Left colon (tissue), 2 donors: ENCODE results near the gene ATP1A1. TPM values are rescaled to one million over a fixed set of nuclear protein-coding genes. Genes with fewer than 3 reads are reported as not detected.

Experiments
- ATAC-seq: fragments of 200-7000 bp; cut with Tn5 transposase; one replicate; pipeline ENCODE4 v1.9.1; 2020; ENCODE audit warnings: mild to moderate bottlenecking, moderate library complexity
- DNase-seq, 2 donors: peaks; one replicate each; pipeline ENCODE4 v3.0.0-alpha.2; 2020
- intact Hi-C, 2 donors: fragments of 100-400 bp; cut with DNase I in 1 of 2; cut with micrococcal nuclease in 1 of 2; formaldehyde crosslinking; loops; one replicate each; pipeline versions ENCODE4 v1.11.2 to v1.14.0; 2022; cut with DNase I, micrococcal nuclease
- total RNA-seq, 2 donors: library from RNA; stranded (reverse); fragmentation: NEBNext Ultra II Directional; extraction: Animal tissue kit (Norgen Biotek cat#: 25700); gene quantifications; one replicate each; pipeline ENCODE4 v1.2.1, GENCODE V29; 2021
- donor health status: DM: no; HTN: no; CAD: no.
- donor health status: DM: yes; HTN: yes; CAD: no.

The ATP1A1 gene
- total RNA-seq, 2 donors from 2014 or later, result 1,822 to 3,252 TPM

DNA sequence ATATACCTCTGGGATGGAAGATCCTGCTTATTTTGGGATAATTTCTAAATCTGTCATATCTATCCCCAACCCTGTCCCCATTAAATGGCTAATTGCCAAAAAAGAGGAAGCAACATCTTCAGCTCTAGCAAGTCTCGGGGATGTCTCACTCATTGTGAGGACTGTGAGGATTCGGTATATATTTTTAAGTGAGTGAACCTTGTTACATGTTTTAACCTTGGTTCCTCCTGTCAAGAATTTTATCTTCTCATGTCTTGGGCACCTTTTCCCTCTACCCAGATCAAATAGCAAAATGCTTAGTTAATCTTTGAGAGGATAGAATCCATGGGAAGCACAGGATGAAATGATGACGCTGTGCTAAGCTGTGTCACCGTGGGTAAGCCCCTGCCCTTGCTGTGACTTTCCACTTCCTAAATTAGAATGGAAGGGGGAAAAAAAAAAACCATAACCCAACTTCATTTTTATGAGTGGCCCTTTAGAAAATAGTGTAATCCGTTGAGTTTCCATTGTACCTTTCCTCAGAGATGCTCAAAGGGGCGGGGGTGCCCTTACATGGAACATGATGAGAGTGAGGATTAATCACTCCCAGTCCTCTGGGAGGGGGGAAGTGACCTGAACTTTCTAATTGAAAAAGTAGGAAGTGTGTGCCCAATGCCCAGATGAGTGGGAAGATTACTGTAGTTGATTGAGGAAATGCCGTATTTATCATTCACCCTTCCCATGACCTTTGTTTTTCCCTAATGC lies 7.6 kb downstream of the ATP1A1 start:
- ATAC-seq (peak; percentile 6), DNase-seq (no peak)
- intact Hi-C loops, result no loop called here

DNA sequence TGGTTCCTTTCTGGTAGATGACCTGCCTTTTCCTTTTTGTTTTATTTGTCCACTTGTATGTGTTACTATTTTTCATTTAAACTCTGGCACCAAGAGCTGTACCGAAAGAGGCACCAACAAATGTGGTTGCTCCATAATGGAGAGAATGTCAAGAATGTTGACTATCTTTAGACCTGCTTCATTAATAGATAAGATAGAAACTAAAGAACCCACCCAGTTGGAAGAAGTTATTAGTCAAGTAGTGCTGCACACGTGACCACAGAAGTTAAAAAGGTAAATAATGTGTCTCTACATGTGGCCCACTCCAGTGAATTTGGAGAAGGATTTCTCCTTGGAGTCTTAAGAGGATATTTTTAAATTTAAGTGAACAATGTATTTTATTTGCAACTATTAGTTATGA lies 9.3 kb downstream of the ATP1A1 start:
- no peak for DNase-seq
- no peak for ATAC-seq
- intact Hi-C loops, result no loop called here

DNA sequence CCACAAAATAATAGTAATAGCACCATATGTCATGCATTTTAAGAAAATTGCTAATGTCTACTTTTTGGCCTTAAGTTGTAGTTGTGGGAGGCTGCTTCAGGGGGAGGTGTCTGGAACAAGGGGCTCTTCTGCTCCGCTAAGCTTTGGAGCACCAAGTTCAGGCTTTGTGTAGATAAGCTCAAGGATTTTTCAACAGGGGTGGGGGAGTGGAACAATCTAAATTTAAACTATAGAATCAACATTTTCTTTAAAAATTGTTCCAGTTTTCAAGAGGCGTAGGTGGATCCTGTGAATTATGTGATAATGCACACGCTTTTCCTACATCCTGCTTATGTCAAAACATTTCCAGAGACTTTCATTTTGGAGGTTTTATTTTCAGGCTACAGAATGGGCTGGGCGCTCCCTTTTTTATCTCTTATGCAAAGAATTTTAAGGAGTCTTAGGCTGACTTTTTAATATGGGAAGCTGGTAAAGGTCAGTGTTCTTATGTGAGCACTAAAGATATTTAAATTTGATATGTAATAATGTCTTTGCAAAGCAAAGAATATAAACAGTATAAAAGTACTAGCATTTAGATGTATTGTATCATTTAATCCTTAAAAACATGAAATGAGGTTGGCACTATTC lies 9.9 kb downstream of the ATP1A1 start:
- ATAC-seq (no peak), DNase-seq (no peak)
- intact Hi-C loops, result no loop called here

DNA sequence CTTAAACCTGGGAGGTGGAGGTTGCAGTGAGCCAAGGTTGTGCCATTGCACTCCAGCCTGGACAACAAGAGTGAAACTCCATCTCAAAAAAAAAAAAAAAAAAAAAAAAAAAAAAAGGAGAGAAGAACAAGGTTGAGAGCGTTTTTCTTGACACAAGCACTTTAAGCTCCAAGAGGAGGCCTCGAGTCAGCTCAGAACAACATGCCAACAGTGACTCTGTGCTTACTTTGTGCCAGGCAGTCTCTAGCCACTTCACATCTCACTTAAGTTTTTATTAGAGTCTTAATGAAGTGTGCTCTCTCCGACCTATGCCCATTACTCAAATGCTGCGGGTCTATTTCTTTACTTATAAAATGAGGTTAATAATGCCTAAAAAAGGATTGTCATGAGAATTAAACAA lies 13.0 kb downstream of the ATP1A1 start:
- intact Hi-C loops, result no loop called here
- ATAC-seq, result no peak
- DNase-seq, result no peak

DNA sequence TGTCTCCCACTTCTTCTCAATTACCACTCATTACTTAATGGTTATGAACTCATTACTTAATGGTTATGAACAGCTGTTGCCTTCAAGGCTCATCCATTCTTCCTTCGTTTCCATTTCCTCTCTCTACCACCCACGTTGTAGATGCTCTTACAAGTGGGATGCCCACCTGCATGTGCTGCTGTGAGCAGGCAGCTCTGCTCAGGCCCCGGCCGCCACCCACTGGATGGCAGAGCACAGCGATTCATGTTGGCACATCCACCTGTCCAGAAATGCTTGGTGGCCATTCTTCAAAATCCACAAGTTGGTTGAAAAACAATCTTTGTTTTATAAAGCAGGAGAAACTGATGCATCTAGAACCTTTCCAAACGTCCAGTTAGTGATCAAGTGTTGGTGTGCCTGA lies 14.5 kb downstream of the ATP1A1 start:
- ATAC-seq, result no peak
- DNase-seq, result no peak
- intact Hi-C loops, result no loop called here

DNA sequence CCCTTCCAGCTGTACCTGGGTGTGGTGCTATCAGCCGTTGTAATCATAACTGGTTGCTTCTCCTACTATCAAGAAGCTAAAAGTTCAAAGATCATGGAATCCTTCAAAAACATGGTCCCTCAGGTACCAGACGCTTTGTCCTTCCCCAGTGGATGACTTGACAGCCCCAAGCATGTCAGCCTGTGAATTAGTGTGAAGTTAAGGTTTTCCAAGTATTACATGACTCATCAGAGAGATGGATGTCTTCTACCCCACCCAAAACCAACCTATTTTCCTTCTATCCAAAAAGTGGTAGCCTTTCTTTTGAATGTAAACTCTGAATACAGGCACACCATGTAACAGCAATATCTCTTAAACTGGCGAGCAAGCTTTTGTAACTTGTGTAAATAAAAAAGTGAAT lies 15.1 kb downstream of the ATP1A1 start:
- intact Hi-C loops, result no loop called here
- ATAC-seq (peak; percentile 31), DNase-seq (no peak)

DNA sequence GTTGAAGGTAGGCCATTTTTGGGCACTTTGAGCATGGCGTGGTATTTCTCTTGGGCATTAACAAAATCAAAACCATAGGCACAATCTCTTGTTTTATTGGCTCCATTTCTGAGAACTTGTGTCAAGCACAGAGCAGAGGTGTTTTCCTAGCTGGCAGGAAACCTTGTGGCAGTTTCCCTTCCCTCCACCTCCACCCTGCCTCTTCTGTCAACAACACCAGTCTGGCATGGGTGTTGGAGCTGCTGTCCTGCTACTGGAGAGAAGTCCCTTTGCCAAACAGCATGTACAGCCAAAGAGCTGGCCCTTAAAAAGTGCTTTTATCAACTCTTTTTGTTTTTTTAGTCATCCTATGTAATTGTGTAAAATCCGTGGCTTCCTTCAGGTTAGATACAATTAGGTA lies 16.0 kb downstream of the ATP1A1 start:
- intact Hi-C loops, result no loop called here
- ATAC-seq, result peak; percentile 60
- no peak for DNase-seq

DNA sequence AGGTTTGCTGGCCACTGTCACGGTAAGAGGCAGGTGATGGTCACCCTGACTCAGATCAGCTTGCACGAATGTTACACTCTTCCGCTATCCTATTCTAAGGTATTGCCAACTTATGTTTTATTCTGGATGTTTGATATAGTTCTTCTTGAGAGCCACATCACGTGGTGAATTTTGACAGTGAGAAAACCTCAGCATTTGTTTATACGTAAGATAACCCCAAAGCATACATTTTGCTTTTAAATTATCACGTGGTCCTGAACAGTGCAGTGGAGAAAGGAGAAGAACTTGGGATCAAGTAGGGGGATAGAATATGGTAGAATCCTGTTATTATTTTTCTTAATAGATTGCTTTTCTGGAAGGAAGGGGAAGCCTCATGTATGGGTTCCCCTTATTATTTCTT lies 16.6 kb downstream of the ATP1A1 start:
- no peak for DNase-seq
- intact Hi-C loops, result no loop called here

DNA sequence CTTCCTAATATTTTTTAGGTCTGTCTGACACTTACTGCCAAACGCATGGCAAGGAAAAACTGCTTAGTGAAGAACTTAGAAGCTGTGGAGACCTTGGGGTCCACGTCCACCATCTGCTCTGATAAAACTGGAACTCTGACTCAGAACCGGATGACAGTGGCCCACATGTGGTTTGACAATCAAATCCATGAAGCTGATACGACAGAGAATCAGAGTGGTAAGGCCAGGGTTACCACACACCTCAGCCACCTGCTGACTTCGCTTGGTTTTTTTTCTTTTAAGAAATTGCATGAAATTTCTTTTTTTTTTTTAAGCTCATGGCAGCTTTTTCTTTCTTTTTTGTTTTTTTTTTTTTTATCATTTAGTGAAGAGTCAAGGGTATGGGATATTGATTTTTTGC lies 17.2 kb downstream of the ATP1A1 start:
- intact Hi-C loops, result no loop called here
- DNase-seq (no peak), ATAC-seq (no peak)

More for the DNA sequence above, 16.6 kb downstream of the ATP1A1 start:
- no peak for ATAC-seq

DNA sequence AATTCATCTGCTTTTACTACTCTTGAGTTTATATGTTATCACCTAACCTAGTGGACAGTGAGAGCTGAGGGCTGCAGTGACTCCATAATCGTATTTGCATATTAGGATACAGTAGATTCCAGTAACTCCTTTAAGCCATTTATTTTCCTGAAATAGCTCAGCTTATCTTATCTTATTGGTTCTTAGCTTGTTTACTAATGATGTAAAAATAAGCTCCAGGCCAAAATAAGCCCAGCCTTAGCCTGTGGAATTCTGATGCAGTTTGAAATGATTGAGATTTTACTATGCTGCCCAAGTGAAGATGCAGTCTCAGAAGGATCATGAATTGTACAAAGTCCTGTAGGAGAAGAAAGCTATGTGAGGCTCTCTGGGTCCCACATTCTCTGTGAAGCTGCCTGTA lies 18.1 kb downstream of the ATP1A1 start:
- ATAC-seq (no peak), DNase-seq (no peak)
- intact Hi-C loops, result no loop called here

DNA sequence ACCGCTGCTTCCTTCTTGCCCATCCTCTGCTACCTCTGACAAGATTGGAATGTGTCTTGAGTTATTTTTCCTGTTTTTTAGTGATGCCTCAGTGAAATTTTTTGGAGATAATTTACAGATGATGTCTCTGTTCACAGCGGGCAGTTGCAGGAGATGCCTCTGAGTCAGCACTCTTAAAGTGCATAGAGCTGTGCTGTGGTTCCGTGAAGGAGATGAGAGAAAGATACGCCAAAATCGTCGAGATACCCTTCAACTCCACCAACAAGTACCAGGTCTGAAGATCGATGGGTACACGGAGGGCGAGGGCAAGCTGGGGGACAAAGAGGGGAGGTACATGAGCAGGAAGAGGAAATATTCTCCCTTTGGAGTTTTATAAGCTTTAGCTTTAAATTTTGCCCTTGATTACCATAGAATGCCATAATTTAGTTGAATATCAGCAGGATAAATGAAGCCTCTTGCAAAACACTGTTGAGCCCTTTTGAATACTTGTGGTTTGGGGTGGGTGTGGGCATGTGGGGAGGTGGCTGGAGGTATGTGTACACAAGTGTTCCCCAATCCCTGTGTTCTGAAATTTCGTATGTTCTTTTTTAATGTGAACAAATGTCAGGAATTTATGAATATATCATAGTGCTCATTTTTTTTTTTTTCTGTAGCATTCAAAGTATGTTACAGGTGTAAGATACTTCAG lies 19.8 kb downstream of the ATP1A1 start:
- DNase-seq (no peak), ATAC-seq (no peak)
- intact Hi-C loops, result no loop called here

DNA sequence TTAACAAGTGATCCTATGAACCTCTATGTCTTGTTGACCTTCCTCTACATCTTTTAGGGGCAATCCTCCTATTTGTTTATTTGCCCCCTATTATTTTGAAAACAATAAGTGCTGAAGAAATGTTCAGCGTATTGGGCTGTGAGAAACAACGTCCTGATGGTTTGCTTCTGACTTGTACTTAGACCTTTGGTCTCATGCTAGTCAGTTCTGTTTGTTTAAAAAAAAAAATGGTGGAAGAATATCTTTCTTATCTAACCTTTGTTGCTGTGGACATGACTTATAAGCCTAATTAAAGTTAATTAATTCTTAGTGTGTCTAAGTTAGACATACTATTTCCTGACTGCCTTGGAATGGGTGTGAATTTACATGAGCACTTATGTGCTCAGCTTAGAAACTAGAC lies 20.7 kb downstream of the ATP1A1 start:
- intact Hi-C loops, result no loop called here
- peak; percentile 57 for ATAC-seq
- no peak for DNase-seq

DNA sequence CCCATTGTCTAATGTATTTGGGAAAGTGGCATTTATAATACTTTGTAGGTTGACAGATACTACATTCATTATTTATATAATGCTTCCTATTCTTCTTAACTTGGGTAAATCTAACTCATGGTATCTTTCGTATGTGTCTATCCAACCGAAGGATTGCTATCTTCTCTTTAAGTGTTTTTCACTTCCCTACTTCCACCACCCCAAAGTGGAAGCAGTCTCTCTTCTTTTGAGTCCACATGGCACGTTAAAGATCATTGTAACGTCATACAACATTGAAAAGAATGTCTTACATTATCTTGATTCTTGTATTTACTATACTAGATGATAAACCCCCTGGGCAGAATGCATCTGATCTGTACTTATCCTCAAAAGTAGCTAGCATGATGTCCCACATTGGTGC lies 21.2 kb downstream of the ATP1A1 start:
- intact Hi-C loops, result no loop called here
- DNase-seq (no peak), ATAC-seq (no peak)

DNA sequence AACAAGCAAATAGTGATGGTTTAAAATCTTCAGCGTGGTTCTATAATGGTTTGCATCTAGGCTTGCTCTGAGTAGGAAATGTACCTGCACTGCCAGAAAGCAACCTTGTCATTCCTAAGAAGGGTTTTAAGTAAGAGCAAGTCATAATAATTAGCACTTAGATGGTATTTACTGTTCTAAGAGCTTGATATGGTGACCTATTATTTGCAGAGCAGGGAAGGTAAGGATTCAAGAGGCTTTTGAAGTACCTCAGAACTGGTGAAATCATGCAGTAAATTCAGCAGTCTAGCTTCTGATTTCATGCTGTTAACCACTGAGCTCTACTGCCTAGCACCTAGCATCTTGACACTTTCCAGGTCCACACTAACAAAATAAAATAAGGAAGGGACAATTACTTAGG lies 23.7 kb downstream of the ATP1A1 start:
- intact Hi-C loops, result no loop called here
- ATAC-seq (no peak), DNase-seq (no peak)

DNA sequence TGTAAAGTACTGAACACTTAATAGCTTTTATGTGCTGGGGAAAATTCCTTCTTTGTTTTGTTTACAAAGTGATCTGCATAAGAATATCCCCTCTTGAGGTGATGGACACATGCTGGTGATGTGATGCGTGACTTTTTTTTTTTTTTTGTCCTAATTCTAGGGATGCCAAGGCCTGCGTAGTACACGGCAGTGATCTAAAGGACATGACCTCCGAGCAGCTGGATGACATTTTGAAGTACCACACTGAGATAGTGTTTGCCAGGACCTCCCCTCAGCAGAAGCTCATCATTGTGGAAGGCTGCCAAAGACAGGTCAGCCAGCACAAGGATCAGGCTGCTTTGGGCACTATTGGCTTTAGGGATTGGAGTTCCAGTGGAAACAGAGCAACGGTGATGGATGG lies 24.7 kb downstream of the ATP1A1 start:
- no peak for DNase-seq
- ATAC-seq, result no peak
- intact Hi-C loops, result no loop called here

DNA sequence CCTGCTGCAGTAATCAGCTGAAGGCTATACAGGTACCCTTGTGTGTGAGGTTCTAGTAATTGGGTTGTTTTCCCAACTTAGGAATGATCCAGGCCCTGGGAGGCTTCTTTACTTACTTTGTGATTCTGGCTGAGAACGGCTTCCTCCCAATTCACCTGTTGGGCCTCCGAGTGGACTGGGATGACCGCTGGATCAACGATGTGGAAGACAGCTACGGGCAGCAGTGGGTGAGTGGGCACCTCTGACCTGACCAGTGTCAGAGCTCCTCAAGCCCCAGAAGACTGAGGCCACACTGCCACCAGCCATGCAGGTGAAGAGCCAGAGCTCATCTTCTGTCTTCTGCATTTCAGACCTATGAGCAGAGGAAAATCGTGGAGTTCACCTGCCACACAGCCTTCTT lies 27.7 kb downstream of the ATP1A1 start:
- DNase-seq (no peak), ATAC-seq (no peak)
- intact Hi-C loops, result no loop called here

DNA sequence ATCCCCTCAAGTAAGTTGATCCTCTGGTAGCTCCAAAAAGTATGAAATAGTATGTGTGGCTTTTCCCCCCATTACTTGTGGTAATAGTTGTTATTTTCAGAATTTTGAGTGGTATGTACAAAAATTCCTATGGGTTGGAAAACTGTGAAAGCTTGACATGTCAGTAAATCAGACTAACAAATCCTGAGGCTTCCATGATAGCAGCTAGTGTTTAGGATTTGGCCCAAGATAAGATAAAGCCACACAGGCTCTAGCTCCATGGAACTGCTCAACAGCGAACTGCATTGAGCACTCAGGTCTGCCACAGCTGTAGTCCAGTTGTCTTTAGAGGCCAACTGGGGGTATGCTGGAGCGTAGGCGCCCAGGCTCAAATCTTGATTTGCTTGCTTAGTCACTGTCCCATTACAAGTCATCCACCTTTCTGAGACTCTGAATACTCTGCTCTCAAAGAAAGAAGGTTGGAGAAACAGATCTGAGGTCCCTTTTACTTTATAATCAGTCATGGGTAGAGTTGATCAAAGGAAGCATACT lies 28.7 kb downstream of the ATP1A1 start:
- intact Hi-C loops, result no loop called here
- ATAC-seq (no peak), DNase-seq (no peak)

DNA sequence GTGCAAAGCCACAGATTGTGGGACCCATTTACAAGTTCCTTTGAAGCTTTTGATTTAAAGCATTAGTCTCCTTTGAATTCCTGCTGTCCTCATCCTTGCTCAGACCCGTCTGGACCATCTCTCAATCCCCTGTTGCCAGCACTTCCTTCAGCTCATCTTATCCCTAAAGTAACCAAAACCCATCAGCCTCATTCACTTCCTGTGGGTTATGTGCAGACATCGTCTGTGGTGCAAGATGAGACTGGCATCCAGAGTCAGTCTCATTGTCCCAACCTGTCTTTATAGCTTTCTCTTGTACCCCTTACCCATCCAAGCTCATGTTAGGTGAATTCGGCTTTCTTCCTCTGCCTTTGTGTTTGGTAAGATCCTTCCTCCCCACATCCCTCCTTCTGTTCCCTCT lies 29.3 kb downstream of the ATP1A1 start:
- intact Hi-C loops, result no loop called here
- ATAC-seq (no peak), DNase-seq (no peak)

DNA sequence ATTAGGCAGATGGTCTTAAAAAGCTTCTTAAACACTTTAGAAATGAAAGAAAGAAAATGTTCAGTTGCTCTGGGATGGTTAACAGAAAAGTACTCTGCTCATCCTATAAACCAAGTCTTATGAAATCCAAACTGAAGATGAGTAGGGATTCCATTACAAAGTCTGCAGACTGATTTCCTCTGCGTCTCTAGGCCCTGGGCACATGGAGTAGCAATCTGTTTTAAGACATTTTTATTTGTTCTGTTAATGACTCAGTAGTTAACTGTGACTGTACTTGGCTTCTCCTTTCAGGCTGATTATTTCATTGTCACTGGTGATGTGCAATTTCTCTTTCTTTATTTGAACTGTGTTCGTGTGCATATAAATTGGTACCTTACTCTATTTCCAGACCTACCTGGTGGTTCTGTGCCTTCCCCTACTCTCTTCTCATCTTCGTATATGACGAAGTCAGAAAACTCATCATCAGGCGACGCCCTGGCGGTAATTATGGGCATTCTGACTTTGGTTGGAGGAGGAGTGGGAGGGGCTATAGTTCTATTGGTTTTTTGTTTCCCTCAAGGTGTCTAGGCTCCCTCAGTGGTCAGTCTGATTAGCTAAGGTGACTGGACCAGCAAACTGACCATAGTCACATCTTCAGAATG lies 30.6 kb downstream of the ATP1A1 start:
- DNase-seq, result no peak
- intact Hi-C loops, result no loop called here
- no peak for ATAC-seq

DNA sequence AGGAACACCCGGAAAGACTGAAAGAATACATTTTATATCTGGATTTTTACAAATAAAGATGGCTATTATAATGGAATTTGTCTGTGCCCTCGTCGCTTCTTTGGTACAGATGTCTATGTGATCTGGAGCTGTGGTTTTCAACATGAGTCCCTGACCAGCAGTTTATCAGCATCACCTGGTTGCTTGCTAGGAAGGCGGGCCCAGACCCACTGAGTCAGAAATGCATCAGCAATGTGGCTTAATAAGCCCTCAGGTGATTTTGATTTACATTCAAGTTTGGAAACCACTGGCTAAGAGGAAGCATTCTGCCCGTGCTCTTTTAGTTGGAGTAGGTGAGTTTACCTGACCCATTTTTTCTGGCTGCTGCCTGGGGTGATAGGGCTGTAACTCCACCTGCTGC lies 31.7 kb downstream of the ATP1A1 start:
- intact Hi-C loops, result no loop called here
- DNase-seq (no peak), ATAC-seq (no peak)
